IPS-11a (cell line): ENCODE data around the gene ZNF581.

ENCODE experiments used
- H3K4me3 ChIP-seq: one replicate; pipeline ENCODE4 v1.5.1; 2013; ENCODE audit warnings: low read depth, low read length, control low read depth

Gene ZNF581

DNA sequence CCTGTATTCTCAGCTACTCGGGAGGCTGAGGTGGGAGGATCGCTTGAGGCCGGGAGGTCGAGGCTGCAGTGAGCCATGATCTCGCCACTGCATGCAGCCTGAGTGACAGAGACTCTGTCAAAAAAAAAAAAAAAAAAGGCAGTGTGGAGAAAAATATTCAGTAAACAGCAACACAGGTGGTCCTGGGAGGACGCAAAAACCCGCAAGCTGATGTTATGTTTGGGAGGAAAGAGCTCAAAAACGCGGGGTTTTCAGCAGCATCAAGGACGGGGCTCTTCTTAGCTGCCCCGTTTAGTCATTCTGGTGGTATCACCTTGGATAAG lies 18.5 kb upstream of the ZNF581 start:
- no peak overlapping the region for H3K4me3 ChIP-seq

DNA sequence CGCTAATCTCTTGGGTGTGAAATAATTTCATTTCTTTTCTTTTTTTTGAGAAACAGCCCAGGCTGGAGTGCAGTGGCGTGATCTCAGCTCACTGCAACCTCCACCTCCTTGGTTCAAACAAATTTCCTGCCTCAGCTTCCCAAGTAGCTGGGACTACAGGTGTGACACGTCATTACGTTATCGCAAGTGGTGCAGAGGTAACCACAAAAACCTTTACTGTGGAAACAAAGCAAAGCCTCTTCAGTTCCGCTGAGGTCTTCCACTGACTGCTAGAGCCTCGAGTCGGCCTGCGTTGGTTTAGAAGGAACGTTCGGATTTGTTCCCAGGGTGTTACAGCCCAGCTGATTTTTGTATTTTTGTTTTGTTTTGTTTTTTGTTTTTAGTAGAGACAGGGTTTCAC lies 17.1 kb upstream of the ZNF581 start:
- no peak overlapping the region for H3K4me3 ChIP-seq

GRCh38 chr19:55632463-55632834 lies 11.0 kb upstream of the ZNF581 start:
- no peak overlapping the region for H3K4me3 ChIP-seq

- no peak overlapping the region for H3K4me3 ChIP-seq
These were observed 9.6 kb upstream of the ZNF581 start for GRCh38 chr19:55633861-55634260.

DNA sequence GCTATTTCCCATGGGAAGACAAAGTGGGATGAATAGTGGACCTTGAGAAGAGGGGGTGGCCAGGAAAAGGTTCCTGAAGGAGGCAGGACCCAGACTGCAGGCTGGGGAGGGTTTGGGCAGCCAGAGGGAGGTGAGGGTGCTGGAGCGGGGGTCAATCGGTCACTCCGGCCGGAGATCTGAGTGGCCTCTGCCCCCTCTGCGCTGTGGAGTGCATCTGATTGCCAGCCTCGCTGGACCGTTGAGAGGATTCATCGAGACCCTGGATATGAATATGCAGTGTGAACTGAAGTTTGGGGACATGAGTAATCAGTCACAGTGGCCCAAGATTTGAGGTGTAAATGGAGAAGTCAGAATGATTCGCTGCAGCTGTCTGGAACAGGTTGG lies 8.1 kb upstream of the ZNF581 start:
- H3K4me3 ChIP-seq: peak overlapping the region; percentile 99

DNA sequence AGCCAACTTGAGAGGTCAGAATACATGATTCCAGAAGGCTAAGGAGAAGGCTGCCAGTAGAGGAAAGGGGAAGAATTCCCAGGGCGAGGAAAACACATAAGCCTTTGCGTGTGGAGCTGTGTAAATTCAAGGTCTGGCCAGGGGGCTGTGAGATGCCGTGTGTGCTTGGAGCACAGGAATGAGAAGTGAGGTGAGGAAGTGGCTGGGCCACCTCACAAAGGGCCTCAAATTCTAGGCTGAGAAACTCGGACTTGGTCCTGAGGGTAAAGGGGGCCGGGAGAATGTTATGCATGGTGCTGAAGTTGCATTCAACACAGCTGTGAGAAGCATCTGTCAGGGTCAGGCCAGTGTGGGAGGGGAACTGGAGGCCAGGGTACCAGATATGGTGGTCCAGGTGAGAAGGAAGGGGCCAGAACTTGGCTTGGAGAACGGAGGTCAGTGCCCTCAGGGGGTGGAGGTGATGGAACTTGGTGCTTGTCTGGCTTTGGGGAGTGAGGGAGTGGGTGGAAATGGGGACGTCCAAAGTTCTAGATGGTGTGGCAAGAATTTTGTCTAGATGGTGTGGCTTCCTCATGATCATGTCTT lies 7.5 kb upstream of the ZNF581 start:
- peak overlapping the region; percentile 99 for H3K4me3 ChIP-seq

DNA sequence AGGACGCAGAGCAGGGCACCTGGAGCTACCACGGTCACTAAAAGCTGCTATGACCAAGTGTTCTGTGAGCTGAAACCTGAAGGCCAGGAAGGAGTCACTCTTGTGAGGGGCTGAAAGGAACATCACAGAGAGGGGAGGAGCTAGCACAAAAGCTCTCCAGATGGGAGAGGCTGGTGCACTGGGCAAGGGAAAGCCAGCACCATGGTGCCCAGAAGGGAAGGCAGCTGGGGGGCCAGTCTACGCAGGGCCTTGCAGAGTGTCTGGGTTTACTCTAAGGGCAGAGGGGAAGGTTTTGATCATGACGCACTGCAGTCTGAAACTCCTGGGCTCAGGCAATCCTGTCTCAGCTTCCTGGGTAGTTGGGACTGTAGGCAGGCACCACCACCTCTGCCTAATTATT lies 6.7 kb upstream of the ZNF581 start:
- no peak overlapping the region for H3K4me3 ChIP-seq

DNA sequence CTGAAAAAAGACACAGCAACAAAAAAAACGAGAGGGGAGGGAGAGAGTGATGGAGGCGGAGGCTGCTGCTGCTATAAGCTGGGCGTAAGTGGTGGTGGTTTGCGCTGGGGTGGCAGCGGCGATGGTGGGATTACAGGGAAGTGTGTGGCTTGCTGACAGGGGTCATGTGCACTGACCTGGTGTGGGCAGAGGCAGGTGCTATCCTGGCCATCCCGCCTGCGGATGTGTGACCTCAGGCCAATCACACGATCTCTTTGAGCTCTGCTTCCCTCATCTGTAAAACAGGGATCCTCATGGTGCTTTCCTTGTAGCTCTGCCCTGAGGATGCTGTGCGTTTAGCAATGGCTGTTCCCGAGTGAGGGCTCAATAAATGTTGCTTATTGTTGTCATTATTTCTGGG lies 5.9 kb upstream of the ZNF581 start:
- no peak overlapping the region for H3K4me3 ChIP-seq

DNA sequence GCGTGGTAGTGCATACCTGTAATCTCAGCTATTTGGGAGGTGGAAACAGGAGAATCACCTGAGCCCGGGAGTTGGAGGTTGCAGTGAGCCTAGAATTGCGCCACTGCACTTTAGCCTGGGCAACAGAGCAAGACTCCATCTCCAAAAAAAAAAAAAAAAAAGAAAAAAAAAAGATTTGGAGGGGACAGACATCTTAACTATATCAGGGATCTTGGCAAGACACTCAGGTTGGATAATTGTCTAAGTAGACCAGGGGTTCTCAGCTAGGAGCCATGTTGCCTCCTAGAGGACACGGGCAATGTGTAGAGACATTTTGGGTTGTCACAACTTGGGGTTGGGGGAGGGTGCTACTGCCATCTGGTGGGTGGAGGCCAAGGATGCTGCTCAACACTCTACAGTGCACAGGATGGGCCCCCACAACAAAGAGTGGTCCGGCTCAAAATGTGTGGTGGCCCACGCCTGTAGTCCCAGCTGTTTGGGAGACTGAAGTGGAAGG lies 4.5 kb upstream of the ZNF581 start:
- H3K4me3 ChIP-seq: no peak overlapping the region

DNA sequence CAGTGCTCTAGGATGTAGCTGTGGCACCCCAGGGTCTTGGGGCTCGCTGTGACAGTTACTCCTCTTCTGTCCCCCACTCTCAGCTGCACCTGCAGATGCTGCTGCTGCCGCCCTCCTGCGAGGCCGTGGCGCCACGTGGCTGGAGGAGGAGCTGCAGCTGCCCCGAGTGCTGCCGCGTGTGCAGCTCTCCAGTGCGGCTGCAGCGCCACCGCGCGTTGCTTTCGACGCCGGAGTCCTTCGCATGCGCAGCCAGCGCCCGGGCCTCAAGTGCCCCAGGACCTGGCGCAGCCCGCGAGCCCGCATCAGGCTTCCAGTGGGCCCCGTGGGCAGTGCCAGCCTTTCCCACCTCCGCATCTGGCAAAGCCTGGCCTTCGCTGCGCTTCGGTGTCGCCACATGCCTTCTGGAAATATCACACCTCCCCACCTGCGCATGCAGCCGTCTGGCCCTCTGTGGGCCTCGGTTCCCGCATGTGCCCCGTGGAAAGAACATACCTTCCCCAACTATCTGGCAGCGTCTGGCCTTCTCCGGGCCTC lies 3.3 kb upstream of the ZNF581 start:
- peak overlapping the region; percentile 37 for H3K4me3 ChIP-seq

DNA sequence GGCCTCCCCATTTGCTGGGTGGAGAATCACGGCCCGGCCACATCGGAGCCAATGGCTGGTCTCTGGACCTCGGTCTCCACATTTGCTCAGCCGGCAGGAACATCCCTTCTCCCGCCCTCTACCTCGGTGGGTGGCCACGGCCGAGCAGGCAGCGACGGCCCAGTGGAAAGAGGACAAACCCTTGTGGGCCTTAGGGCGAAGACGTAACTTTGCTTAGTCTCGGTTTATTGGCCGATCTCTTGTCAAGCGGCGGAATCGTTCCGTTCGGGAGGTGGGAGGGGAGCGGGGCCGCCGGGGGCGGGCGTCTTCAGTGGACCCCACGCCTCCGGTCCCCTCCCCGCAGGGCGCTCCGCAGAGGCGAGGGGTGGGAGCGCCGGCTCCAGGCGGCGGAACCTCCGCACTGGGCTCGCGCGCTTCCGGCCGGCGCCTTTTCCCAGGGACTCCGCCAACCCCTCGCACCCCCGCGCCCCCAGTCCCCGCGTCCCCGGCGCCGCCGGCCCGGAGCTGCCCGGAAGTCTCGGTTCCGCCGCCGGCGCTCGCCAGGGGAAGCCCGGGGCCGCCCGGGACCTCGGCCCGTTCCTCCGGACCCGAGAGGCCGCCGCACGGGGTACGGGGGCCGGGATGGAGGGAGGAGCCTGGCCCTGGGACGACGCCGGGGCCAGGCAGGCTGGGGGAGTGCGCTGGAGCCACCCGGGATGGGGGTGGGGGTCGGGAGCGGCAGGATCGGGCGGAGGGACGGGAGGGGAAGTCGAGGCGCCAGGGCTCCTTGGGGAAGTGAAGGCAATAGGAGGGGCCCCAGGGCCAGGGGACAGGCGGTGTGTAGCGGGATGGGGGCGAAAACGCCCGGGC lies 2.6 kb upstream of the ZNF581 start, which contains the start of gene ZNF580:
Gene ZNF580 (plus strand): TSS at position 426 of the 849 bp plus-strand sequence. CDS start 1,507 bp downstream, outside the sequence.
- peak within 1 kb of the TSS; percentile 64 for H3K4me3 ChIP-seq

DNA sequence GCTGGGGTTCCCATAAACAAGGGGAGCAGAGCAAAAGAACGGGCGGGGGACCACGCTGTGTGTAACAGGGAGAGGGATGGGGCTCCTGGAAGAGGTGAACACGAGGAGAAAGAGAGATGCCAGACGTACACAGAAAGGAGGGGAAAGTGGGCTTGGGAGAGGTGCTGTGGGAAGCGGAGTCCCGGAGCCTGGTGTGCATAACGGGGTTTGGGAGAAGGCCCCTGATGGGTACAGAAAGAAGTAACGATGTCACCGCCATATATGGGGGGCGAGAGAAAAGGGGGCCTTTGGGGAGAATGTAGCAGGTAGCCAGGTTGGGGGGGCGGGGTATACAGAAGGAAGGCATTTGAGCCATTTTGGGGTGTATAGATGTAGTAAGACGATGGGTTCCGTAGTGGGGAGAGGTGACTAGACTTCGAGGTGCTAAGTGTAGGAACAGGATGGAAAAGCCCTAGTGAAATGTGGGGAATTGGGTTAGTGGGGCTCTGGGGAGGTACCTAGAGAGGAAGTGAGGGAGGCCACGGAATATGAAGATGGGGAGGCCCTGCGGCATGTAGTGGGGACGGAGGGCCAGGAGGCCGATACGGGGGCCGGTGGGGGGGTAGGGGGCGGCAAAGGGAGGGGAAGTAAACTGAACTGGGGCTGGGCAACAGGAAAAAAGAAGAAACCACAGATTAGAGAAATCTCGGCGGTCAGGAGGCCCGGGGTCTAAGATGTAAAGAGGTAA lies 1.9 kb upstream of the ZNF581 start:
- peak overlapping the region; percentile 64 for H3K4me3 ChIP-seq

- peak overlapping the region; percentile 87 for H3K4me3 ChIP-seq
These were observed 1.1 kb upstream of the ZNF581 start for GRCh38 chr19:55642153-55643002.

DNA sequence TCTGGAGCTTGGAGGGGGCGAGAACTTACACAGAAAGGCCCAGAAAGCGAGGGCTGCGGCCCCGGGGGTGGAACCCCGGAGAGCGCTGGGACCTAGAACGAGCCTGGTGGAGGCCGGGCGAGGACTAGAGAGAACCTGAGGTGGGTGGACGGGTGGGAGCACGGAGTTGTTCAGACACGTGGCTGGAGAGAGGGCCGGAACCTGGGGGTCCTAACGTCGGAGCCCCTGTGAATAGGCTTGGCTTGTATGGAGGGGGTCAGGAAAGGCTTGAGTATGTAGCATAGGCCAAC lies 383 bp downstream of the ZNF581 start:
- peak overlapping the region; percentile 87 for H3K4me3 ChIP-seq

GRCh38 chr19:55644191-55644833 lies 863 bp downstream of the ZNF581 start:
- peak overlapping the region; percentile 87 for H3K4me3 ChIP-seq

GRCh38 chr19:55644842-55645511 lies 1.5 kb downstream of the ZNF581 start:
- no peak overlapping the region for H3K4me3 ChIP-seq

DNA sequence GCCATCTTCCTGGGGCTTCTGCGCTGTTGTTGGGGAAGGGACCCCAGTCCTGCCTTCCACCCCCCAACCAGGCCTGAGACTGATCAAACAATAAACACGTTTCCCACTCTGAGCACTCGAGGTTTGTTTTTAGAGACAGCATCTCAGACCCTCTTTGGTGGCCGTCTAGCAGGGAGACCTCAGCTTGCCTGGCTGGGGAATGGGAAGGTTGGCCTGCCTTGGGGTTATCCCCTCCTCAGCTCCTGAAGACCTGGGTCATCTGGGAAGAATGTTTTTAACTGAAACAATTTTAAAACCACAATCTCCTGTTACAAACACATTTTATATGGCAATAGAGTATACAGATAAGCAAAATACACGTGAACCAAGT lies 2.0 kb downstream of the ZNF581 start:
- H3K4me3 ChIP-seq: no peak overlapping the region

- peak overlapping the region; percentile 83 for H3K4me3 ChIP-seq
These were observed 3.7 kb downstream of the ZNF581 start for GRCh38 chr19:55646889-55647731.
